ENCODE data around the gene CORO6. TPM values are rescaled to one million over a fixed set of nuclear protein-coding genes. Genes with fewer than 3 reads are reported as not detected.
A peak's percentile ranks its signal among the peaks of the same experiment; 100 is the strongest.

CORO6 gene
- polyA plus RNA-seq, 4 donors = 1.8 to 3.5 (median 3.1) TPM

DNA sequence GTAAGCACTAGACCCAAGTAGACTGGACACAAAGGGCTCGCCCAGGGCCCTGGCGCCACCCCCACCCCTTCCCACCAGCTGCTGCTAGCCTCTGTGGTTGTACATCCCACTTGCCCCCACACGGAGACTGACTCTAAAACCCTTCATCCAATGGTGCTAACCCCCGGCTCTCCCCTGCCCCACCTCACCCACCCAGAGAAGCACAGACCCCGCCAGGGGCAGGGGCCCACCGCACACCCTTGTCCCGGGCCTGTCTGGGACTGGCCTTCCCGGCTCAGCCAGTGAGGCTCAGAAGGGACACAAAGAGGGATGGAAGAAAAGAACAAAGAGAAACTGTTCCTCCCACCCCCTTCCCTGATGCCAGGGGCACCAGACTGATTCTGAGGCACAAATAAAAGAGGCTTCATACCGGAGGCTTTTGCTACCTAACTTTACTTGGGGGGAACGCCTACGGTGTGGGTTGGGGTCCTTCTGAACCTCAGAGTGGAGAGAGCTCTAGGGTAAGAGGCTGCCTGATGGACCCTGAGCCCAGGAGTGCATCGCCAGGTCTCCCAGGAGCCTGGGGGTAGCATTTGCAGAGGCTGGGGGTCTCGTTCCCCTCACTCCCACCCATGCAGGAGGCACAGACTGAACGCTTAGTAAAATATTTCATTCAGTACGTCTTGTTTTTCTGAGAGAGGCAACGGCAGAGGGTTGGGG is 8.2 kb downstream of the CORO6 start:
- no peak for DNase-seq (ENCODE audit: low read depth in 4 of 4, low spot score in 3 of 4)

DNA sequence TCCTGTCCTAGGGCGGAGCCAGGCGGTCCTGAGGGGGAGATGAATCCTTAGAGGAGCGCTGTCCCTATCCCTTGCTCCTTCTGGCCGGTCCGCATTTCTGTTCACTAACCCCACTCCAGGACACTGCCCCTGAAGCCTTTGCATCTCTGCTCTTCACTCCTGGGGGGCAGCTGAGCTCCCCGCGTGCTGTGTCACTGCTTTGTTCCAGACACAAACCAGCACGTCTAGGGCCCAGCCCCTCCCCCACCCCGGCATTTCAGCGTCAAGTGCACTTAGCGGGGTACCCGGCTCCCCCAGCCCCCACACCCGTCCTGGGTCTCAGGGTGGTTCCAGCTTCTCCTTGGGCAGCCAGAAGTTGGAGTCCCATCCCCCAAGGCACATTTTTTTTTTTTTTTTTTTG is 8.9 kb downstream of the CORO6 start:
- no peak for DNase-seq (ENCODE audit: low read depth in 4 of 4, low spot score in 3 of 4)

DNA sequence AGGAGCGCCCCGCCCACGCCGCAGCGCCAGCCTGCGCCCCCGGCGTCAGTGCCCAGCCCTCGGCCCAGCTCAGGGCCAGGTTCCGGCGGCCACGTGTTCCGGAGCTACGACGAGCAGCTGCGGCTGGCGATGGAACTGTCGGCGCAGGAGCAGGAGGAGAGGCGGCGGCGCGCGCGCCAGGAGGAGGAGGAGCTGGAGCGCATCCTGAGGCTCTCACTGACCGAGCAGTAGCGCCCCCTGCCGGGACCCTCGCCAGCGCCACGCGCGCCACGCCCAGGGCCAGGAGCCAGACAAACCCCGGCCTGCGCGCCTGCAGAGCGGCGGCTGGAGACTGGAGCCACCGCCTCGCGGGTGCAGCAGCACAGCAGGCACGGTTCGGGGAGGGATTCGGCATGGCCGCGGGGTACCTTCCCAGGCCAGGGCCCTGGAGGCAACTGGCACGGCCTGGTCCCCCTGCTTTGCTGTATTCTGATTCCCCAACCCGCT is 9.3 kb downstream of the CORO6 start:
- peak; percentile 79 to 90 (median 82) for DNase-seq (ENCODE audit: low read depth in 4 of 4, low spot score in 3 of 4)

DNA sequence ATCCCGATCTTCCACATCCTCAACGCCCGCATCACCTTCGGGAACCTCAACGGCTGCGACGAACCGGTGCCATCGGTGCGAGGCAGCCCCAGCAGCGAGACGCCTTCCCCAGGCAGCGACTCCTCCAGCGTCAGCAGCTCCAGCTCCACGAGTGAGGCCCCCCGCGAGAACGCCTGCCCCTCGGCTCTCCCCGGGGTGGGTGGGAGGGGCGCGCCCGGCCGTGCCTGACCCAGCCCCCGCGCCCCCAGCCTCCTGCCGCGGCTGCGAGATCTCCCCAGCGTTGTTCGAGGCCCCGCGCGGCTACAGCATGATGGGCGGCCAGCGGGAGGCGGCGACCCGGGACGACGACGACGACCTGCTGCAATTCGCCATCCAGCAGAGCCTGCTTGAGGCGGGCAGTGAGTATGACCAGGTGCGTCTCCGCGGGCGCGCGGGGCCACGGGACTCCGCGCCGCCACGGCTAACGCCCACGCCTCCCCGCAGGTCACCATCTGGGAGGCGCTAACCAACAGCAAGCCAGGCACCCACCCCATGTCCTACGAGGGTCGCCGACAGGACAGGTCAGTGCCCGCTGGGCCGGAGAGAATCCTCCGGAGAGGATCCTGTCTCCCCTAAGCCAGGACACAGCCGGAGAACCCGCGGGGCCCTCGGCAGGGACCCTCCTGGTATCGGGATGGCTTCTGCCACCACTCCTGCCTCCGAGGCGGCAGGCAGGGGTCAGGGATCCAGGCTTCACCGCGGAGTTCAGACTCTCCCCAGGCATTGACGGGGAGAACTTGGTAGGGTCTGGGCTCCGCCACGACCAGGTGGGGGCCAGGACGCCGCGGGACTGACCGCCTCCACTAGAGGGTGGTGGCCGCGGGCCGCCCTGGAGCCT is 10.1 kb downstream of the CORO6 start:
- no peak for DNase-seq (ENCODE audit: low read depth in 4 of 4, low spot score in 3 of 4)

DNA sequence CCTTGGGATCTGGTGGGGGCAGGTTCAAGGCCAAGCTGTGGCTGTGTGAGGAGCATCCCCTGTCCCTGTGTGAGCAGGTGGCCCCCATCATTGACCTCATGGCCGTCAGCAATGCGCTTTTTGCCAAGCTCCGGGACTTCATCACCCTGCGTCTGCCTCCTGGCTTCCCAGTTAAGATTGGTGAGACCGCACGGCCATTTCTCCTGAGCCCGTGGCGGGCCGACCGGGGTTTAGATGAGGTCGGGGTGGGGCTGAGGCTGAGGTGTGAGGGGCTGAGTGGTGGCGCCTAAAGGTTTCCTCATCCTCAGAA is 10.7 kb downstream of the CORO6 start:
- no peak for DNase-seq (ENCODE audit: low read depth in 4 of 4, low spot score in 3 of 4)

DNA sequence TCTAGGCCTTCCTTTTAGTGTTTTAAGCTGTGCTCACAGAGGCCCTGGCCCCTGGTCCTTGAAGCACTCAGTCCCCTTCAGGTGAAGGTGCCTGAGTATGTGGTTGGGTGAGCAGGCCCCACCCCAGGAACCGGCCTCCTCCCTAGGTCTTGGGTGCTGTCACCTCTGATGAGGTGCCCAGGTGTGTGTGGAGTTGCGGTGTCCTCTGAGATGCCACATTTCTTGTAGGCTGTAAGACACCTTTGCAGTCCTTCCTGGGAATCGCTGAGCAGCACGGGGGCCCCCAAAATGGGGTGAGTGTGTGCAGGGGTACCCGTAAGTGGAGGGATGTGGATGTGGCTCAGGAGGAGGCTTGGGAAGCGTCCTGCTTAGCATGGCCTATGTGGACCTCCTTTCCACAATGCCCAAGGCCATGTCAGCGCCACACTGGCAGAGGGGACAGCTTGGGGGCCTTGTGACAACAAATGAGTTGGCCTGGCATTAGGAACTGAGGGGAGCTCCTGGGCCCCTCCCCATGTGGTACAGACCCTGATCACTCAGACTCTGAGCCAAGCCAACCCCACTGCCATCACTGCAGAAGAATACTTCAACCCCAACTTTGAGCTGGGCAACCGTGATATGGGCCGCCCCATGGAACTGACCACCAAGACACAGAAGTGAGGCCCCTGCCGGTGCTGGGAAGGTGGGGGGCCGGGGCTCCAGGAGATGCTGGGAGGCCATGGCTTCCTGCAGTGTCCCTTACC is 11.2 kb downstream of the CORO6 start:
- DNase-seq (ENCODE audit: low read depth in 4 of 4, low spot score in 3 of 4) = no peak

DNA sequence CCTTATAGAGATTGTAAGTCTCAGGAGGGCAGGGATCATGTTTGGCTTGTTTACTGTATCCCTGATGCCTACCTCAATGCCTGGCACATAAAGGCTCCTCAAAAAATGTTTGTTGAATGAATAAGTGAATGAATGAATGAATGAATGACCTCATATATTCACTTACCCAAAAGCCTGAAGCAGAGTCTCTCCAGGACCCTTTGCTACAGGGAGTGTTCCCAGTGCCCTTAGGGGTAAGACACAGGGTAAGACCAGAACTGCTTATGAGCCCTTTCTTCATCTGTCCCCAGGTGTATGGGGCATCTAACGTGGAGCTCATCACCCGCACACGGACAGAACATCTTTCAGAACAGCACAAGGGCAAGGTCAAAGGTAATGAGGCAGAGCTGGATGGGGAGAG is 12.3 kb downstream of the CORO6 start:
- no peak for DNase-seq (ENCODE audit: low read depth in 4 of 4, low spot score in 3 of 4)

DNA sequence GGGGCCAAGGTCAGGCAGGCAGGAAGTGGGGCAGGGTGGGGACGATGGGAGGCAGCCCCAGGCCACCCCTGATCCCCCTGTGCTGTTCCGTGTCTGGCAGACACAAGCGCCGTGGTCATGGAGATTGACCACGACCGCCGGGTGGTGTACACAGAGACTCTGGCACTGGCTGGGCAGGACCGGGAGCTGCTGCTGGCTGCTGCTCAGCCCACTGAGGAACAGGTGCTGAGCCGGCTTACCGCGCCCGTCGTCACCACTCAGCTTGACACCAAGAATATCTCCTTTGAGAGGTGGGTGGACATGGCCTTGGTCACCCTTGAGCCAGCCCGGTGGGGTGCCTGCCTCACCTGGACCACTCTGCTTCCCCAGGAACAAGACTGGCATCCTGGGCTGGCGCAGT is 13.7 kb downstream of the CORO6 start:
- DNase-seq (ENCODE audit: low read depth in 4 of 4, low spot score in 3 of 4) = no peak

DNA sequence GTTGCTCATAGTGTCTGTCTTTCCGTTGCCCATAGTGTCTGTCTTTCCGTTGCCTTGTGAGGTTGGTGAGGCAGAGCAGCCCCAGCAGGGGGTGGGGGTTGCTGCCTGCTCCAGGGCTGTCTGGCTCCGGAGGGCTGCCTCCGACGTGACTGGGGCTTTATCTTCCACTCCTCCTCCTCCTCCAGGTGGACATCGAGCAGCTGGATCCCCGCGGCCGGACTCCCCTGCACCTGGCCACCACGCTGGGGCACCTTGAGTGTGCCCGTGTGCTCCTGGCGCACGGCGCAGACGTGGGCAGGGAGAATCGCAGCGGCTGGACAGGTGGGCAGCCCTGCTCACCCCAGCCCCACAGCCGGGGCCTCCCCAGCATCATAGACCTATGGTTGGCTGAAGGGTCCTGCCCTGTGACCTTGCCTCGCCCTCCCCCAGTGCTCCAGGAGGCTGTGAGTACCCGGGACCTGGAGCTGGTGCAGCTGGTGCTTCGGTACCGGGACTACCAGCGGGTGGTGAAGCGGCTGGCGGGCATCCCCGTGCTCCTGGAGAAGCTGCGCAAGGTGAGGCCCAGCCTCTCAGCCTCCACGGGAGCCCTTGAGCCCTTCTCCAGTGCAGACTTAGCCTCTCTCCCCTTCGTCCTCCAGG is 15.0 kb downstream of the CORO6 start:
- DNase-seq (ENCODE audit: low read depth in 4 of 4, low spot score in 3 of 4) = no peak

DNA sequence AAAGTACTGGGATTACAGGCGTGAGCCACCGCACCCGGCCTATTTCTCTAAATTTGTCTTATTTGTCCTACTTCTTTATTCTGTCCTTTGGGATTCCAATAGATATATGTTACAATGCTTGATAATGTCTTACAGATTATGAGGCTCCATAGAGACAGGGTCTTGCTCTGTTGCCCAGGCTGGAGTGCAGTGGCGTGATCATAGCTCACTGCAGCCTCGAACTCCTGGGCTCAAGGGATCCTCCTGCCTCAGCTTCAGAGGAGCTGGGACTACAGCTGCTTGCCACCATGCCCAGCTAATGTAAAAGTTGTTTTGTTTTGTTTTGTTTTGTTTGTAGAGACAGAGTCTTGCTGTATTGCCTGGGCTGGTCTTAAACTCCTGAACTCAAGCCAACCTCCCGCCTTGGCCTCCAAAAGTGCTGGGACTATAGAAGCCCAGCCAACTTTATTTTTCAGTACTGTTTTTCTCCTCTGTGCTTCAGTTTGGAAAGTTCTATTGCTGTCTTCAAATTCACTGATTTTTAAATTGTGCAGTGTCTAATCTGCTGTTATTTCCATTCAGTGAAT is 19.5 kb downstream of the CORO6 start:
- no peak for DNase-seq (ENCODE audit: low read depth in 4 of 4, low spot score in 3 of 4)

DNA sequence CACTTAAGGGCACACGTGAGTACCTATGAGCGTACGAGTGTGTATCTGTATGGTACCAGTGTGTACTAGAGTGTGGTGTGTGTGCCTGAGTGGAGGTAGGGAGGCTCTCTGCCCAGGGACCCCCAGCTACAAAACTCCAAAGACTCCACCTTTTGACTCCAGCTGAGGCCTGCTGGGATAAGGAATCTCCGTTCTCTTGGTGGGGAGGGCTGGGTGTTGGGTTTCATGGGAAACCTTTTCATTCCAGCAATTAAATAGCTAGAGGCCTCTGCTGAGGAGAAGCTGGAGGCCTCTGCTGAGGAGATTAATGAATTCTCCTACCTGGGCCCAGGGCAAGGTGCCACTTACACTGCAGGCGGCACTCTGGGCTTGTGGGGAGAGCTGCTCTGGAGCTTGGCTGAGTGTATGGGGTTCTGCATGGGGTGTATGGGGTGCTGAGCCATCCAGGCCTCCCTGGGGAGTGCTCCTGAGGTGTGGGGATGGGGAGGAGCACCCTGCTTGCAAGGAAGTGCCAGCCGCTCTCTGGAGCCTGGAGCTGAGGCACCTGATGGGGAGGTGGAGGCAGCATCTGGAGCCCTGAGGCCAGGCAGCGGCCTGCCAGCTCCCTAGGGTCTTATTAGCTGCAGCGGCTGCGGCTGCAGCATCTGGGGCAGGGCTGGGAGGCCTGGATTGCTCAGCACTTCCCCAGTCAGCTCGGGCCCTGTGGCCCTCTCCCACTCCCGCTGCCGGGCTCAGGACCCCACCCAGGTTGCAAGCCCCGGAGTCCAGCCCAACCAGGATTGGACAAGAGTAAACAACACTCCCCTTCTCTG is 25.1 kb downstream of the CORO6 start:
- no peak for DNase-seq (ENCODE audit: low read depth in 4 of 4, low spot score in 3 of 4)

DNA sequence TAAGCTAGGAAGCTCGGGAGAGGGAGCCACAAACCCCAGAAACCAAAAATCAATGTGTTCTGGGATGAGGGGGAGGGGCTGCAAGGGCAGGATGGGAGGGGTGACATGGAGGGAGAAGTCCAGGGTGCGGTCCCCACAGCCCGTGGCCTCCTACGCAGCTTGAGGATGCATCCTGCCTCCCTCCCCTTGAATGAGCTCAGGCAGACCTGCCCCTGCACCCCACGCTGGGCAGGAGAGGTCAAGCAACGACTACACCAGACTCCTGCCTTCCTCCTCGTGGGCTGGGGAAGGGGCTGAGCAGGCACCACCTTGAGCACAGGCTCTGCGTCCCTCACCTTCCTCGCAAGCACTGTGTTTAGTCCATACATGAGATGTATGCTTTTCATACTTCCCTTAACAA is 25.9 kb downstream of the CORO6 start:
- DNase-seq (ENCODE audit: low read depth in 4 of 4, low spot score in 3 of 4) = no peak

DNA sequence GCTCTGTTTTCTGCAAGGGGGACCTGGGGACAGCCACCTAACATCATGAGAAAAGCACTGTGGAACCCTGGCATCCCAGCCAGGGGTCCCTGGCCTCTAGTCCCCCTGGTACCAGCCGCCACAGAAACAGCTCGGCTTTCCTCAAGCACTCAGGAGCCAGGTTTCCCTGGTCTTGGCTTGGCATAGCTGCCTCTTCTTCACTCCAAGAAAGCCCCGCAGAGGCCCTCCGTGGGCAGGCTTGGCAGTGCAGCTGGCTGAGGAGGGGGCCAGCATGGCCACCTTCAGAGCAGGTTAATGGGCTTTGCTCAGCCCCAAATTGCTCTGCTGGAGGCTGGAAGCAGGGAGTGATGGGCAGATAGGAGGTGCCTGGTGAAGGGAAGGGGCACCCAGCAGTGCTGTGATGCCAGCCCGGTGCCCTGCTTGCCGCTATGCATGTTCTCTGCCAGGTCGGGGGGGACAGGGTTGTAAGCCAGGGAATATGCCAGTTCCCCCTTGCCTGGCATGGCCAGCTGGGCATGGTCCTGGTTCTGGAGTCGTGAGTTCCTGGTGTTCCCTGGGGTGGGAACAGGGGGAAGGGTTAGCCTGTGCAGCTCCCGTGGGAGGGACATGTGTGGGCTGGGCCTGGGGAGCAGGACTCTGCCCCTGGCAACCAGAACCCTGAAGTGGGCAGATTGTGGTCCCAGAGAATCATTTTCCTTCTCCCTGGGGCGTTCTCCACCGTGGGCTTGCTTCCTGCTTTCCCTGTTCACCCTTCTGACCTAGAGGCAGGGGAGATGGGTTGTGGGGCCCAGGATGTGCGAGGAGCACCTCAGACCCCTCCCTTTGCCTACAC is 26.6 kb downstream of the CORO6 start:
- no peak for DNase-seq (ENCODE audit: low read depth in 4 of 4, low spot score in 3 of 4)

DNA sequence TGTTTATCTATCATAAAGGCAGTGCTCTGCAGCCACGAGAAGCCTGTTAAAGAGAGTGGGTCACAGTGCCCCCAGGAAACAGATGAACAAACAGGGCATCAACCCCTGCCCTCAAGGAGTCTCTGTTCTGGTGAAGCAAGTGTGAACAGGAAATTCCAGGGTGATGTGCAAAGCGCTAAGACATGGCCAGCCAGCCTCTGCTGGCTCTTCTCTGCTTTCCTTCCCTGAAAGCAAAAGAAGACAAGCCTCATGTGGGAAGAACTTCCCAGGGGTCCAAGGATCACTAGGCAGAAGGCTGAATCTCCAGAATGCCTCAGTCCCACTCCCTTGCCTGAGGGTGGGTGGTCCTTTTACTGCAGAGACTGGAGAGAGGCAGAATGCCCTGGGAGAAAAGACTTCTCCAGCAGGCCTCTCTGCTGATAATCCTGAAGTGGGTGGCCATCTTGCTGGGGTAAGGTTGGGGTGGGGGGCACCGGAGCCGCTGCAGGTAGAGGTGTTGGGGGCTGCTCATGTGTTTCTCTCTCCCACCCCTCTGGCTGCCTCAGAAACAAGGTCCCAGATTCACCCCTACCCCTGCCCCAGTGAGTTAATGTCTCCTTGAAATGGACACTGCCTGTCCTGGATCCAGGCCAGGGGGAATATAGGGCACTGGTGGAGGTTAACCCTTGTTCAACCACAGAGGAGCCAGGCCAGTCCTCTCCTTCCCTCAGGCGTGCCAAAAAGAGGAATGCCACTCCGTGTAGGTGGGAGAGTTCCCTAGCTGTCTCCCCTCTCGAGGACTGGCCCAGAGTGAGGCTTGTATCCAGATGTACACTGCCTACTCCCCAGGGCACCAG is 27.4 kb downstream of the CORO6 start:
- no peak for DNase-seq (ENCODE audit: low read depth in 4 of 4, low spot score in 3 of 4)

DNA sequence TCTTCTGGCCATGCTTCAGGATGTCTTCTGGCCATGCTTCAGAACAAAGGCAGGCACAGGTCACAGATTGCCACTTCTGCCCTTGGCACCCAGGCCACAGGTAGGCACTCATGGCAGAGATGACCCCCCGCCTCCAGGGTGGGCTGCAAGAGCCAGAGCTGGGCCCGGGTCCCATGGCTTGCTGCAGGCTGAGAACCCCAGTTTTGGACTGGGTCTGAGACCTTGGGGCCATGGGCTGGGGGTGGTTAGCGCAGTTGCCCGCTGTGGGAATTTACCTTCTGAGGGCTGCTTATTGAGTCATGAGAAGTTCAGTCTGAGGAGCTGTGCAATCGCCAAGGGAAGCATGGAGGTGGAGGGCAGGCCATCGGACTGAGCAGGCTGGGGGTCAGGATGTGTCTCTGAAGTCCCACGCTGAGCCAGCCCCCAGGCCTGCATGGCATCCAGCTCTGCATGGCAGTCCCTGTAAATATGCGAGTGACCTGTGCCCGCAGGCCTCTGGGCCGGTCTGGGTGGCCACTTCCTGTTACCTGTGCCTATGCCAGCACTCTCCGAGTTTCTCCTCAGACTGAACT is 28.1 kb downstream of the CORO6 start:
- DNase-seq (ENCODE audit: low read depth in 4 of 4, low spot score in 3 of 4) = no peak

DNA sequence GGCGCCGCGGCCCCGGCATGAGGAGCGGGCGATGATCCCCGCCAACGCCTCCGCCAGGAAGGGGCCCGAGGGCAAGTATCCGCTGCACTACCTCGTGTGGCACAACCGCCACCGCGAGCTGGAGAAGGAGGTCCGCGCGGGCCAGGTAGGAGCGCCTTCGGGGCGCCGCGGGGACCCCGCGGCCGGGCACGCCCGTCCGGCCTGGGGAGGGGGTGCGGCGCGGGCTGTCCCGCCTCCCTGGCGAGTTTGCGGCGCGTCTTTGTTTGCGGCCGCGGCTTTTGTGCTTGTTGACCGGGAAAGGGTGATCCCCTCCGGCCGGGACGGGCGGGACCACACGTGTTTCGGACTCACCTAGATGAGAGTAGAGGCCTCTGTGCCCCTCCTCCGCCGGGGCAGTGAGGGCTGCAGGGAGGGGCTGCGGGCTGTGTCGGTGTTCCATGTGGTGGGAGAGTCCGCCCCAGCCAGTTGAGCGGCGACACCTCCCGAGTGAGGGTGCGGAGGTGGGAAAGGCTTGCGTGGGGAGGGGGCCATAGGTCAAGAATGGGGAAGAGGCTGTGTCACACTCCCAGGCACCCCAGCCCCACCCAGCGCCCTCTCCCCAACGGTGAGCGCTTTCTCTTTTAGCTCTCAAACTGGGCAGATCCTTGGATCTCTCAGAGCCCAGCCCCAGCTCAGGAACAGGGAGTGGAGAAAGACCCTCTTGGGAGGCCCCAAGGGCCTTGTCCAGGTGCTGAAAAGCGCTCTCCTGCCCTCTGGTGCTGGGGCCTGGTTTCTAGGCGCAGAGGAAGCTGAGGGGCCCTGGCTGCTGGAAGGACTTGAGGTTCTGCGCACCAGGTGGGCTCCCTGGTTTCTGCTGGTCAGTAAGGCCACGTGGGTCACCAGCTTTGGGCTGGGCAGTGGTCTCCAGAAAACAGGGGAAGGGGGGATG is 28.9 kb downstream of the CORO6 start:
- DNase-seq (ENCODE audit: low read depth in 4 of 4, low spot score in 3 of 4) = no peak
